GM21619 (cell line): ENCODE data around the gene SLC47A2.

Experiments
- ATAC-seq: cut with Tn5 transposase; IDR thresholded peaks from one replicate; pipeline ENCODE4 v1.9.1; 2021; ENCODE audit not compliant: unreplicated experiment

The SLC47A2 gene

DNA sequence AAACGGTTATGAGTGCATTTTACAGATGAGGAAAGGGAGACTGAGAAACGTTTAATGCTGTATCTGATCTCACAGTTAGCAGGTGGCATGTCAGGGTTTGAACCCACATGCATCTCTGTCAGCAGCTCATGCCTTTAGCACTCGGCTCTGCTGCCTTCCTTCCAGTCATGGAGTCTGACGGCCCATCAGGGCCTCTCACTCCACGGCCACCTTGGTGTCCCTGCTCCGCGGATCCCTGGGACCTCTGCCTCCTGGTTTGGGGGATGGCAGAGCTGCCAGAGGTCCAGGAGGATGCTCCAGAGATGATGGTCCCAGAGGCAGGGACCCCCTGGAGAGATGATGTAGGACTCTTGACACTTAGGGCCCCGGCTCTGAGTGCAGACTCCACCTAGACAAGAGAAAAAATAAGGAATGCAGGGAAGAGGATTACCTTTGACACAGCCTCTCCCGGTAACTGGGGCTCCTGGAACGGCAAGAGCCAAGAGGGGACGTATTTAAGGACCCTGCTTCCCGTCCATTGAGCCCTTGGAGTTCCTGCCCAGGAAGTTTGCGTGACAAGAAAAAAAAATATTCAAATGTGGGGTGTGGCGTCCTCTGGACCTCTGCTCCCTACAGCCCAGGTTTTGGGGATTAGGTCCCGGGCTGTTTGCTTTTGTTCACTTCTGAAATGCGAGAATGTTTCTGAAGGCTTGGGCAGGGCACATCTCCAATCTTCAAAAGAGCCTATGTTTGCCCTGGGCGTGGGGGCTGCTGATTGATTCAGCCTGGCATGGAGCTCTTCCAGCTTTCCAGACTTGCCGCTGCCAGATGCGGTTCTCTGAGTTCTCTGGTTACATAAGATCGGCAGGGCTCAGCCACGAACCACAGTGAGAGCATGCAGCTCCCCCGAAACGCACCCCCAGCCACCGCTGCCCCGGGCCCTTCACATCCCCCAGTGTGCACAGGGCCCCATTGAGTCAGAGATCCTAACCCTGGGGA is 31.7 kb upstream of the SLC47A2 start, which contains the start of gene ALDH3A1:
ALDH3A1 (minus strand) TSS at position 470 of the 978 bp plus-strand sequence. CDS start 3,169 bp downstream, outside the sequence.
- no peak for ATAC-seq

- ATAC-seq, result no peak
Measured at GRCh38 chr17:19747159-19747719, 30.9 kb upstream of the SLC47A2 start.

DNA sequence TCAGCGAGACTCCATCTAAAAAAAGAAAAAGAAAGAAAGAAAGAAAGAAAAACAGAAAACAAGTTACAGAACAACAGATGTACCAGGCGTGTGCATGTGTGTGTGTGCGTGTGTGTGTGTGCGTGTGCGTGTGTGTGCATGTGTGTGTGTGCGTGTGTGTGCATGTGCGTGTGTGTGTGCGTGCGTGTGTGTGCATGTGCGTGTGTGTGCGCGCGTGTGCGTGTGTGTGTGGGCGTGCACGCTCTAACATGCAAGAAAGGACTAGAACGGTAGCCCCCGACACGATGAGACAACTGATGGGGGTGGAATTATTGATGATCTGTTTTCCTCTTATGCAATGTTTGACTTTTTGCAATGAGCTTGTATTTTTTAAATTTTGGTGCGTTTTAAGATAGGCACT is 30.1 kb upstream of the SLC47A2 start:
- no peak for ATAC-seq

DNA sequence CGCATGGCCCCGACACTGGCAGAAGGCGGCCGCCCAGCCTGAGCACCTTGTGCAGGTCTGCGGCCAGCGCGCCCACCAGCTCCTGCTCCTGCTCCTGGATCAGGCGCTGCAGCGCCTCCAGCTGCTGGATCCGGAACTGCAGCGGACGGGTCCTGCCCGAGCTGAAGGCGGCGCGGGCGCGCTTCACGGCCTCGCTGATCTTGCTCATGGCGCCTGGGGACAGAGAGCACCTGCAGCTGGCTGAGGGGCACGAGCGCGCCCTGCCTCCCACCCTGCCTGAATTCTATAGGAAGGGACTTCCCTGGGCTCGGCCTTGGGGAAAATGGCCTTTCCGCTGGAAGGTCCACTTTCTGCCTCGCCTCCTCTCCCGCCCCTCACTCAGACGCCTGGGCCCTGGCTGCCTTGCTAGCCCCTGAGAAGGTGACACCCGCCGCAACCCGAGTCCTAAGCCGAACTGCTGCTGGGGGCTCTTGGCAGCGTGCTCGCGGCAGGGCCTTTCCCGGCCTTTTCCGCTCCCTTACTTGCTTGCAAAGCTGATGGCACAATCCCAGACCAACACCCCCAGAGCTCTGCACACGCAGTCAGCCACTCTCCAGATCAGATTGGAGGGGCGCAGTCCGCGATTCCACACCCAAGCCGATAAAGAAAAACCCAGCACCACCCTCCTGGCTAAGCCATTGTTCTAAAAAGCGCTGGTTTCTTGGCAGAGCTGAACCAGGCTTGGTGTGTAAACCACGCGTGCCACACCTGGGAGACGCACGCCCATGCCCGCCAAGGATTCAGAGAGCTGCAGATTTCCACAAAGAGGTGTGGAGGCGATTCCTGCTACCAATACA is 28.8 kb upstream of the SLC47A2 start:
- ATAC-seq, result no peak

DNA sequence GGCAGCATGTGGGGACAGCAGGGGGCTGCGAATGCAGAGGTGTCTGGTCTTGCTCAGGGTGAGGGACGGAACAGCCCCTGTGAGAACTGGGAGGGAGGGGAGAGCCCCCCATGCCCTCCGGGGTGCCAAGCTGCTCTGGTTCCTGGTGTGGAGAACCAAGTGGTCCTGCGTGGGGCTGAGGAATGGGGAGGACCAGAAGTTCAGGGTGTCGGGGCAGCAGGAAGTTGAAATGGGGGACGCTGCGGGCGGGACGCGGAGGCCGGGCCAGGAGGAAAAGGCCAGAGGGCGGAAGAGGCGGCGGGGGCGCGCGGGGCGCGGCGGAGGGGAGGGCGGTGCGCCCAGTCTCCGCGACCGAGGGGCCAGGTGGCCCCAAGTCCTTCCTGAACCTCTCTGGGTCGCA is 28.1 kb upstream of the SLC47A2 start:
- no peak for ATAC-seq

DNA sequence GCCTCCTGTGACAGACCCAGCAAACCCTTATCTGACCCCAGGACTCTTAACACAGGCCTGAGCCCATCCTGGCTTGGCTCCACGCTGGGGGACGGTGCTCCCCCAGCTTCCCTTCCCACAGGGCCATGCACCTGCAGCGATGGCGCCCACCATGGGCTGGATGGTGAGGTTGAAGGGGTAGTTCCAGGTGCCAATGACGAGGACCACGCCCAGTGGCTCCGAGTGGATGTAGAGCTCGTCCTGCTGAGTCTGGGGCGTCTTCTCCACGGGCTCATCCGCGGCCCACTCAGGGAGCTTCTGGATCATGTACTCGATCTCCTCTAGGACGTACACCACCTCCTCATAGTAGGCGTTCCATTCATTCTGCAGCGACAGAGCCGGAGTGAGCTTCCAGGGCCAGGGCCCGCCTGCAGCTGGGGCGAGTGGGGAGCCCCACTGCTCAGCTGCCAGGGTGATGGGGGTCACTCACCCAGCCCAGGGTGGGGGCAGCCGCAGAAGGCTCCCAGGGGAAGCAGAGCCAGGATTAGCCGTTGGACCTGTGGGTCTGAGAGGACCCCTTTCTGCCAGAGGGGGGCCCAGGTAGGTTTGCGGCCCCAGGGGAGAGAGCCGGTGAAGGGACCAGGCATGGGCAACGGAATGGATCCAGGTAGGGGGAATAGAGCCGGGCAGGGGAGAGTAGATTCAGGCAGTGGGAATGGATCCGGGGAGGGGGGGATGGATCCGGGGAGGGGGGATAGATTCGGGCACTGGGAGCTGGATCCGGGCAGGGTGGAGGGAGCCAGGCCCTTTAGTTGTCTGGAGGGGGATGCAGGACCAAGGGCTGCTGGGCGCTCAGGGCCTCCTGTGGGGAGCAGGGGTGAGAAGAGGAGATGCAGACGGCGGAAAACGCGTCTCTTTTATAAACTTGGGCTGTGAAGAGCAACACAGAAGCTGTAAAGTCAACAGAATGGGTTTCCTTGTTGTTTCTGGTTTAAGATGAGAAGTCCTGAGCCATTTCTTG is 27.0 kb upstream of the SLC47A2 start:
- no peak for ATAC-seq

GRCh38 chr17:19742495-19742894 is 26.1 kb upstream of the SLC47A2 start:
- no peak for ATAC-seq

DNA sequence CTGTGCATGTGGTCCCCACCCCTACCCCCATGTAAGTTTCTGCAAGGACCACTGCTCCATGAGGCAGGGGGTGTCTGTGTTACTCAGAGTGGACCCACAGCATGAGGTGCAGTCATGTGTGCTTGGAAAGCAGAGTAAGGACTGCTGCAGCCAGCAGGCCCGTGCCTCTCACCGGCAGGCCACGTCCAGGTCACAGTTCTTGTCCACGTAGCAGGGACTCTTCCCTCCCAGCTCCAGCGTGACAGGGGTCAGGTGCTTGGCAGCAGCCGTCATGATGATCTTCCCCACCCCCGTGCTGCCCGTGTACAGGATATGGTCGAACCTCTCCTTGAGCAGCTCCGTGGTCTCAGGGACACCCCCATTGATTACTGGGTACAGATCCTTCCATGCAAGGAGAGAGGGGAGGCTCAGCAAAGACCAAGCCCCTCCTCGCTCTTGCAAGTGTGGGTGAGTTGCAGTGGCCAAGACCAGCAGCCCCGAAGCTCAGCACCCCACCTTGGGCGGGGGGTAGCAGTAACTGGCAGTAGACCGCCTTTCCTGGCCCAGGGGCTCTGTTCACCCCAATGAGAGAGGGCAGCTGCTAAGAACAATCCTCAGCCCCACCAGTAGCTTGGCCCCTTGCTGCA is 25.6 kb upstream of the SLC47A2 start:
- ATAC-seq, result no peak

- no peak for ATAC-seq
Measured at GRCh38 chr17:19740933-19741332, 24.5 kb upstream of the SLC47A2 start.

DNA sequence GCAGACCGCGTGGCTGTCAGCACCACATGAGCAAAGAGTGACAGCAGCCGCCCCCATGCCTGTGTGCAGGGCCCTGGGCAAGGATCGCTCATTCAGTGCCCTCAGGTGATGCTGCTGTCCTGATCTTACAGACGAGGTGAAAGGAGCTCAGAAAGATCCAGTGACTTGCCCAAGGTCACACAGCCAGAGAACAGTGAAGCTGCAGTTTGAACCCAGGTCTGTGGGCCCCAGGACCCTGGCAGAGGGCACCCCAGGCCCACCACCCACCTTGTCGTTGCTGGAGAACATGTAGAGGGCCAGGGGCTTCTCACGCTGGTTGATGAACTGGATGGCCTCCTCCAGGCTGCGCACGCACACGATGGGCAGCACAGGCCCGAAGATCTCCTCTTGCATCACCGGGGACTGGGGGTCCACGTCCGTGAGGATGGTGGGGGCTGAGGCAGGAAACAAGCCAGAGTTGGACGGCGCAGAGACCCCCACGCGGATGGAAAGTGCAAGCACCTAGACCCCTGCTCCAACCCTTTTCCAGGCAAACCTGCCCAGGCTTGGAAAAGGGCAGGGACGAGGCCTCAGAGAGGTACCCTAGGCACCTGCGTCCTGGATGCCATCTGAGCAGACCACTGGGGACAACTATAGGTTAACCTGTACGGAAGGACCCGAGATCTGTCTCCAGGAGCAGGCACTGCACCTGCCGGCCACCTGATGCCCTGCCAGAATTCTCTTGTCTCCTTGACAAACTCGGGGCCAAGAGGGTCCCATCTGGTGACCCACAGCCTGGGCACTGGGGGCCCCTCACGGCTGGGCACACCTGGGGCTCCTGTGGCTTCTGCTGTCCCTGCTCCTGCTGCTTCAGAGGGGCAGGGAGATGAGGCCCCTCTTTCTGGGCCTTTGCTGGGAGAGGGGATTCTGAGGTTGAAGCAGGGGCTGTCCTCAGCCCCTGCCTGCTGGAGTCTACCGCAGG is 23.1 kb upstream of the SLC47A2 start:
- no peak for ATAC-seq

DNA sequence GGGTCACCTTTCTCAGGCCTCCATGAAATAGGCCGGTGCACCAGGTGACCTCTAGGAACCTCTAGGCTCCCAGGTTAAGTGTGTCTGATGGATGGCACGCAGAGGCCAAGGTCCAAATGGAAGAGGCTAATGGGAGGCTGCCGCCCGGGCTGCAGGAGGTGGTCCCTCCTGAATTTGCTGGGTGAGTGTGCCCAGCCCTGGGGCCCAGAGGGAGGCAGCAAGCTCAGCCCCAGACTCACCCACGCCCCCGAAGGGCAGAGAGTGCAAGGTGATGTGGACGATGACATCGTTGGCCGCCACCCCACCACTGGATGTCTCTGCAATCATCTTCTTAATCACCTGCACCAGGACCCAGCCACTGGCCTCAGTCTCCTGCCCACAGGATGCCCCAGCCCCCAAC is 22.4 kb upstream of the SLC47A2 start:
- ATAC-seq, result no peak

DNA sequence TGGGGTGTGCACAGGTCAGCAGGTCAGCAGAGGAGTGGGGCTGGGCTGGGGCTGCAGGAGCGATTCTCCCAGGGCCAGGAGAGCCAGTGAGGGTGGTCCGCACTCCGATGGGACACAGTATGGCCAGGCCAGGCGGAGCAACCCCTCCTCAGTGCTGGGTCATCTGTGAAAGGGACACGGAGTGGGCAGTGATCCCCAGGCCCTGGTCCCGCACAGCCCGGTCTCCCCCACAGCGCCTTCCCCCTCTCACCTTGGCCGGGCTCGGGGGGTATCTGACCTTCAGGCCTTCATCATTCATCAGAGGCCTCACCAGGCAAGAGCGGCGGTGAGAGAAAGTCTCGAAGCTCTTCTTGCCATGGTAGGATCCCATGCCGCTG is 21.7 kb upstream of the SLC47A2 start:
- no peak for ATAC-seq

GRCh38 chr17:19737305-19738072 is 21.1 kb upstream of the SLC47A2 start:
- no peak for ATAC-seq

DNA sequence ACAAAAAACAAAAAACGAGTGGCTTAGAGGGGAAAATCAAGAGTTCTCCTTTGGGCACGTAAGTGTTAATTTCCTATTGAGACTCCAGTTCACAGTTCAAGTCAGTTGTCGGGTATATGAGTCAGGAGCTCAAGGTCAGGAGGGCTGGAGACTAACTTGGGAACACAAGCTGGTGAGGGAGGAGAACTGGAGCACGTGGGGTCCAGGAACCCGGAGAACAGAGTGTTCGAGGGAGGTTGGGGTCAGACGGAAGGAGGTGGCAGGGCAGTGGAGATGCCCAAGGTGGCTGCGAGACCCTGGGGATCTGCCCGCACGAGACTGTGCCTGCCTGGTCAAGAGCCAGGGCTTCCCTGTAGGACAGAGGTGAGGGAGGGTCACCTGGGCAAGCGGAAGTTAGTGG is 19.7 kb upstream of the SLC47A2 start:
- ATAC-seq, result no peak

GRCh38 chr17:19733953-19734526 is 17.7 kb upstream of the SLC47A2 start:
- ATAC-seq, result no peak

DNA sequence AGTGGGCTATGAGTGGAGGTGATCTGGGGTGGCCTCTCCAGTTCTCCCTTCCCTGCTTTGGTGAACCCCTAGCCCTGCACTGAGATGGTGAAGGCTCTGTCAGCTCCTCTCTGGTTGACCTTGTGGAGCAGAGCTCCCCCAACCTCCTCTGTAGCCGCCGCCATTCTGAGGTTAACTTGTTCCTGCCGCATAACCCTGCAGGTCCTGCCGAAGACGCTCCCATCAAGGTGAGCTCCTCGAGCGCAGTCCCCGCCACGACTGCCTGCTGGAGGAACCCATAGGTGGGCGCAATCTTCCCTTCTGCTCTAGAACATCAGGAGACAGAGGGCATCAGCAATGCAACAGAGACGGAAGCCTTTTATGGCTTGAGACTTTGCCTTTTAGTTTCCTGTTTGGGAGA is 15.2 kb upstream of the SLC47A2 start:
- no peak for ATAC-seq

GRCh38 chr17:19730843-19731242 is 14.5 kb upstream of the SLC47A2 start:
- no peak for ATAC-seq

GRCh38 chr17:19729900-19730299 is 13.5 kb upstream of the SLC47A2 start:
- ATAC-seq, result no peak
